HG03354 (cell line): ENCODE data around the gene FOLR1.

Experiments
- ATAC-seq: cut with Tn5 transposase; IDR thresholded peaks from one replicate; pipeline ENCODE4 v1.9.1; 2021; ENCODE audit warnings: mild to moderate bottlenecking; ENCODE audit not compliant: unreplicated experiment, poor library complexity, severe bottlenecking

Gene FOLR1

GRCh38 chr11:72233056-72233772 lies 41.3 kb downstream of the FOLR1 start:
- no peak for ATAC-seq

DNA sequence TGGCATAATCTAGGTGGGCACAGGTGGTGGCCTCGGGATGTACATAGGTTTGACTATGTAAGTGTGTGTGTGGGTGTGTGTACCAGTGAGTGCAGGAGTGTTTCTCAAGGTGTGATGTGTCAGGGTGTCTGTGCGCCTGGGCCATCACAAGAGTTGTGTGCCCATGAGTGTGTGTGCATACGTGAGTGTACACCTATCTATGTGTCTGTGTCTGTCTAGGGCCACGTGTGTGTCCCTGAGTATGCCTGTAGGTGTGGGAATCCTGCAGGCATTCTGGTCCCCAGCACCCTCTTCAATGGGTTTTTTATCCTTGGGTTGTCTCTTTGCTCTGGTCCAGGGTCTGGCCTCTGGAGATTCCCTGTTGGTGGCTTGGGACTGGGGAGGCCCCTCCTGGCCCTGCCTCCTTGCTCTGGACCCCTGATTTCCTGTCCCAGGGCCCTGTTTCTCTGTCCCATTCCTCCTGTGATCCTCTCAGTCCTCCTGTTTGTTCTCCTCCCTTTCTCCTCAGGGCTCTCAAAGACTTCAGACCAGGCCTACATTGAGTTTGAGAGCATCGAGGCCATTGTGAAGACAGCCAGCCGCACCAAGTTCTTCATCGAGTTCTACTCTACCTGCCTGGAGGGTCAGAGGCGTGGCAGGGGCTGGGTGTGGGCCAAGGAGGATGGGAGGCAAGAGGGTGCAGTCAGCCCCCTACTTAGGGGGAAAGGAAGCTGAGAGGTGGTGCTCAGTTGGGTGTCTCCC lies 42.0 kb downstream of the FOLR1 start:
- no peak for ATAC-seq

DNA sequence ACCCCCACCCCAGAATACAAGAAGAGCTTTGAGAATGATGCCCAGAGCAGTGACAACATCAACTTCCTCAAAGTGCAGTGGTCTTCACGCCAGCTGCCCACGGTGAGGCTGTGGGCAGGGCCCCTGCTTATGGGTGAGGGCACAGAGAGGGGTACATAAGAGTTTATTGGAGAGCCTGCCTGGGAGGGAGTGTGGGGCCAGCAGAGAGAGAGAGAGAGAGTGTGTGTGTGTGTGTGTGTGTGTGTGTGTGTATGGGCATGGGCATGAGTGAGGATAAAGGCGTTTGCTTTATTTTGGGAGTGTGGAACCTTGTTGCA lies 42.5 kb downstream of the FOLR1 start:
- no peak for ATAC-seq

DNA sequence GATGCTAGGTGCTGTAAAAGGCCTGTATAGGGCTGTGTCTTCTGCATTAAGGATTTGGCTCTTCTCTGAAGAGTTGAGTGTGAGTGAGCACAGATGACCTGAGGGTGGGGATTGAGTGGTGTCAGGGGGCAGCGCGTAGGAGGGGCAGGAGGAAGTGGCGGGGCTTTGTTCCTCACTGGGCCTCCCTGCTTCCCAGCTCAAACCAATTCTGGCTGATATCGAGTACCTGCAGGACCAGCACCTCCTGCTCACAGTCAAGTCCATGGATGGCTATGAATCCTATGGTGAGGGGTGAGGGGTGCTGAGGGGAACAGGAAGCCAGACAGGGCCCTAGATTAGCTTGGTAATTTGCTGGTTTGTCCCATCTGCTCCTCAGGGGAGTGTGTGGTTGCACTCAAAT lies 43.0 kb downstream of the FOLR1 start:
- no peak for ATAC-seq

DNA sequence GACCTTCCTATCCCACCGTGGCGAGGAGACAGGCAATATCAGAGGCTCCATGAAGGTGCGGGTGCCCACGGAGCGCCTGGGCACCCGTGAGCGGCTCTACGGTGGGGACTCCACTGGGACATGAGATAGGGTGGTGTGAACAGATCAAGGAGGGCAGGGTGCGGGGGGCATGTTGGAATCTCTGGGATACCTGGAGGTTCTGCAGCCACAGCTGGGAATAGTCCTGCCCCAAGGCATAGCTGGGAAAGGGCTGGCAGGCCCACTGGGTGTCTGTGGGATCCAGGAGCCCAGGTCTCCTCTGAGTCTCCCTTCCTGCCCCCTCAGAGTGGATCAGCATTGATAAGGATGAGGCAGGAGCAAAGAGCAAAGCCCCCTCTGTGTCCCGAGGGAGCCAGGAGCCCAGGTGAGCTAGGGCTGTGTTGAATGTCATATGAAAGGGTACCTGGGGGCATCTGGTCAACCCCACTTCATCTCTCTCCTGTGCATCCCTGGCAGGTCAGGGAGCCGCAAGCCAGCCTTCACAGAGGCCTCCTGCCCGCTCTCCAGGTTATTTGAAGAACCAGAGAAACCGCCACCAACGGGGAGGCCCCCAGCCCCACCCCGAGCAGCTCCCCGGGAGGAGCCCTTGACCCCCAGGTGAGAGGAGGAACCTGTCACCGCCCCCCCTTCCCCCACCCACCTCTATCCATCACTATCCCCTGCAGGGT lies 43.6 kb downstream of the FOLR1 start:
- ATAC-seq: no peak

DNA sequence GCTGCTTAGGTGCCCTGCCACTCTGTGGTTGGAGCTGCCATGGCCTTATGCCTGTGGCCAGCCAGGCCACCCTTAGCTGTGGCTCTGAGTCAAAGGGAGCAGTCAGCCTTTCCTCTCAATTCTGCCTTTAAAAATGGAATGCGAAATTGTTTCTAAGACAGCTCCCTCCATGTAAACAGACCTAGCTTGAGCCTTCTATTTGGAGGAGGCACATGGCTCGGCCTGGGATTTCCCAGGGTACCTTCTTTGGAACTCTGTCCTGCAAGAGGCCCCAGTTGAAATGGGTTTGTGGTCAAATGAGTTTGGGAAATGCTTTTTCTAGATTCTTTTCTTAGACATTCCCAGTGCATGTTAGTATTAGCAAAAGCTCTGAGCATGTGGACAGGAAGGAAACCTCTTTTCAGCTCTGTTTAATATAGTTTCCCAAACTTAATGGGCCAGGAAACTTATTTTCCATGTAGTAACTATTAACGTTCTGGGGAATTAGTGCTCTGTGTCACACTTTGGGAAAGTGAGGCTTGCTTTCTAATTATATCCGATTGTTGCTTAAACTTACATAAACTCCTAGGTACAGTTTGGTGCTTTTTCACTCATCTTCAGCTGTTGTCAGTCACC lies 44.2 kb downstream of the FOLR1 start:
- ATAC-seq: no peak

GRCh38 chr11:72236774-72237111 lies 44.8 kb downstream of the FOLR1 start:
- no peak for ATAC-seq

- ATAC-seq: no peak
Observed at GRCh38 chr11:72237112-72237931, 45.4 kb downstream of the FOLR1 start.

GRCh38 chr11:72238040-72238450 lies 46.1 kb downstream of the FOLR1 start:
- ATAC-seq: no peak

DNA sequence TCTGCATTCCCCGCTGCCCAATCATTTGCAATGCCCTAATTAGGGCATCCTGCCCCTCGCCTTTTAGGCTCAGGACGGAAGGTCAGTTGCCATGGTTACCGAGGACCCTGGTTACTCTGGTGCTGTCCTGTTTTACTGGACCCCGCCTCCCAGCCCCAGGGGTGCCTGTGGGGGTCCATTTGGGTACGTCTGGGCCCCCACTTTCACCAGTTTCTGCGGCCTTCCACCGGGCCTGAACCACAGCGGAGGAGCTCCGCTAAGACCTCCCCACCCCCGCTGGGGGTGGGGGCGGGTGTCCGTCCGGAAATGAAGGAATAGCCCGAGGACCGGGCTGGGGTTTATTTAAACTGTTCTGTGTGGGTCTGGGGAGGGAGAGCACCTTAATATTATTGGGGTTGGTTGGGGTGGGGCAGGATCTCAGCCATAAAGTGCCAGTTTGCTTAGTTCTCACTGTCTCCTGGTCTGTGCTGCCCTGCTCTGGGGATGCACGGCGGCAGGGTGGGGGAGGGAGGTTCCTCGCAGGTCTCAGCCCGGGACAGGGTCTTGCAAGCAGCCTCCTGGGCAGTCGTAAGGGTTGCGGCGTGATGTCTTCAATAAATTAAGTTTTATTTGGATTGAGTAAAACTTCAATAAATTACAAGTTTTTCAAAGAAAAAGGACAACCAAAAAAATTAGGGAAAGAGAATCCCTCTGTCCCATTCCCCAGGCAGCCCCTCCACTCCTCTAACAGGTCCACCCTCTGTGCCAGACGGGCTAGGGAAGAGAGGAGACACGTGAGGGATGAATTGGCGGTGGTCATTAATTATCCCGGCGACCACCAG lies 46.8 kb downstream of the FOLR1 start:
- ATAC-seq: no peak

DNA sequence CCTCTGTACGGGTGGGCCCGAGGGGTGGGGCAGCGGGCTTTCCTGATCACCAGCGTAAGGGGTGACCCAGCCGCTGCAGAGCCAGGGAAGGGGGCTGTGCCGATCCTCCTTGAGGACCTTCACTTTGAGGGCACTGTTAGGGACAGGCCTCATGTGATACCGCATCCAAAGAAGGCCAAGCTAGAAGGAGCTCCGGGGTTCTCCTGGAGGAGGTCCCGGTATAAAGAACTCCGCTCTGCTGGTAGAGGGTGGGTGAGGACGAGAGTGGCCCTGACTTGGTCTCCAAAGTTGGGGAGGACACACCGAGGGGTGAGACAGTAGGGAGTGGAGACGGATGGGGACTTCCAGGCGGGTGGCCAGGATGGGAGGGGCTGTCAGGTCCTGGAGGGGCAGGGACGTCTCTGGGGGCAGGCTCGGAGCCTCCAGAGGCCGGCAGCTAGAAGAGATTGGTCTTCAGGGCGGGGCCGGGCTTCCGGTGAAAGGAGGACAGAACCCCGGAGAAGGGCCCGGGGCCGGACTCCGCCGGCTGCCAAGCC lies 47.4 kb downstream of the FOLR1 start:
- no peak for ATAC-seq

DNA sequence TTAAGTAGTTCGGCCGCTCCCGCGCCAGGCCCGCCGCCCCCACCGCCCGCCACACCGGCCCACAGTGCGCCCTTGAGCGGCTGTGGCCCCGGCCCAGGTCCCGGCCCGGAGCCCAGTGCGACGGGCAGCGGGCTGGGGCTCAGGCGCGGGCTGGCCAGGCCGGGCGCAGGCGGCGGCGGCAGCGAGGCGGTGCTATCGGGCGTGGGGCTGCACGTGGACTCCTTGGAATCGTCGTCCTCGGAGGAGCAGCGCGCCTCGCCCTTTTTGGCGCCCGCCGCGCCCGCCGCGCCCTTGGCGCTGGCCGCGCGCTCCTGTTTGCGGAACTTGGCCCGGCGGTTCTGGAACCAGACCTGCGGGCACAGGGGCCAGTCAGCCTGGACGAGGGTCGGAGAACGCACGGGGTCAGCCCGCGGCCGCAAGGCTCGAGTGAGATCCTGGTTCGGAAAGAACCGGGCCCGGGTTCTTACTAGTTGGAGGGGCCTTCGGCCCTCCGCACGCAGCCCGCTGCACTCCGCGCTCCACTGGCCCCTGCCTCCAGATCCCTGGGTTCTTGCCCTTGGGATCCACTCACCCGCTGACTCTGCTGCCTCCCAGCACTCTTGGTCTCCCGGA lies 48.0 kb downstream of the FOLR1 start:
- ATAC-seq: no peak

GRCh38 chr11:72240461-72241290 lies 48.7 kb downstream of the FOLR1 start:
- ATAC-seq: no peak

GRCh38 chr11:72241291-72241781 lies 49.4 kb downstream of the FOLR1 start:
- ATAC-seq: no peak

DNA sequence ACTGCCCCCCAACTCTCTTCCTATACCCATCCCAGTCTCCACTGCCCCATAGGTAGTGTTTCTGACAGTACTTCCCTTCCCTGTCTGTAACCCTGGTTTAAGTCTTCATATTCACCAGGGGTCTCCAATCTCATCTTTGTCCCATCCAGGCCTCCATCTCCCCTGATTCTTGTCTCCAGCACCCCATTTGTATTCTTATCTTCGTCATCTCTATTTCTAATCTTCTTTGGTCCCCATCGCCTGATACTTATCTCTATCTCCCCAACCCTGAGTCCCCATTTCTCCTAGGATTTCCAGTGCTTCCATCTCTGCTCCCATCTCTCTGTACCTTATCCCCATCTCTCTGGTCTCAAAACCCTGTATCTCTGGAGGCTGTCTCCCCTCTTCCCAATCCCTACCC lies 50.2 kb downstream of the FOLR1 start:
- no peak for ATAC-seq

DNA sequence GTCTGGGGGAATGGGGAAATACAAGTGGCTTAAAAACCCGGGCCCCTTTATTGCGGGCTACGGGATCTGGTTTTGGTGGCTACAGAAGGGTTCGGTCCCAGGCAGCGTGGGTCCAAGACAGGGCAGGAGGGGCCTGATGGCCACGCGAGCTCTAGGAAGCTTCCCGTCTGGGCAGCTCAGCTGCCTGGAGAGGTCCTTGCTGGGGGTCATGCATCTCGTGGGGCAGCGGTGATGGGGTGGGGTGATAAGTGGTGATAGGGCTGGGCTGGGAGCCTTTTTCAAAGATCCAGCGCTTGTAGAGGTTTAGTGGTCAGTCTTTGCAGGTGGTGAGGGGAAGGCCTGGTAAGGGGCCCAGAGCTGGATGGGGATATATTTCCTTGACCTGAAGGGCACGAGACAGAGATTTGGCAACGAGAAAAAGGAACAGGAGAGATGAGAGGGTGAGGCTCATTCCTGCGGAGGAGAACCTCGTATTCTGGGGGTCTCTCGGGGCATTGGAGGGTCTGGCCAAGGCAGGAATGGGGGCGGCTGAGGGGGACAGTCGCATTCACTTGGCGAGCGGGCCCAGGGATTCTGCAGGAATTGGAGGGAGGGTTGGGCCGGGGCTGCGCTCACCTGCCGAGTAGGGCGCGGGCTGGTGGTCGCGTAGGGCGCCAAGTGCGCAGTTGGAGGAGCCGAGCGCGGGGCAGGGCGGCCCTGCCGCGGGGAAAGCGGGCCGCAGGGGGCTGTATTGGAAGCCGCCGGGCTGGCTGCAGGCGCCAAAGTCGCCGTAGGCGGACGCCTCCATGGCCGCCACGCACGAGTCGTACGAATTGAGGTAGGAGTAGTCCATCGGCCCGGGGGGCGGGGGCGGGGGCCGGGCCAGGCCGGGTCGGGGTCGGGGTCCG lies 51.5 kb downstream of the FOLR1 start:
- no peak for ATAC-seq

GRCh38 chr11:72244060-72244360 lies 52.1 kb downstream of the FOLR1 start, which contains the start of gene PHOX2A:
Gene PHOX2A, minus strand, starts transcription at chr11:72244176. Its CDS starts 172 bp downstream, at chr11:72244004.
- no peak for ATAC-seq
